Measurements from ENCODE around the gene RNF41.

The RNF41 gene

GRCh38 chr12:56208006-56208405 lies 13.7 kb downstream of the RNF41 start:
- Histone ChIP-seq H3K4me1 (ENCODE audit: insufficient read depth, poor library complexity, severe bottlenecking) (no peaks in the 10 kb centered on the region), H3K36me3 (ENCODE audit: low read depth) (peaks cover 78% of the 10 kb centered on the region), H3K27ac (ENCODE audit: poor library complexity, severe bottlenecking) (no peak overlapping the region), H3K27me3 (ENCODE audit: insufficient read depth, poor library complexity, severe bottlenecking) (no peaks in the 10 kb centered on the region), H3K4me3 (ENCODE audit: severe bottlenecking) (no peak overlapping the region), H3K9me3 (ENCODE audit: severe bottlenecking) (no peaks in the 10 kb centered on the region)
- TF ChIP-seq CTCF (IDR thresholded peaks at IDR 0.05; ENCODE audit: poor library complexity, severe bottlenecking): no peak
- DNase-seq (ENCODE audit: low spot score) (no peak), ATAC-seq (ENCODE audit: low read depth) (no peak)

DNA sequence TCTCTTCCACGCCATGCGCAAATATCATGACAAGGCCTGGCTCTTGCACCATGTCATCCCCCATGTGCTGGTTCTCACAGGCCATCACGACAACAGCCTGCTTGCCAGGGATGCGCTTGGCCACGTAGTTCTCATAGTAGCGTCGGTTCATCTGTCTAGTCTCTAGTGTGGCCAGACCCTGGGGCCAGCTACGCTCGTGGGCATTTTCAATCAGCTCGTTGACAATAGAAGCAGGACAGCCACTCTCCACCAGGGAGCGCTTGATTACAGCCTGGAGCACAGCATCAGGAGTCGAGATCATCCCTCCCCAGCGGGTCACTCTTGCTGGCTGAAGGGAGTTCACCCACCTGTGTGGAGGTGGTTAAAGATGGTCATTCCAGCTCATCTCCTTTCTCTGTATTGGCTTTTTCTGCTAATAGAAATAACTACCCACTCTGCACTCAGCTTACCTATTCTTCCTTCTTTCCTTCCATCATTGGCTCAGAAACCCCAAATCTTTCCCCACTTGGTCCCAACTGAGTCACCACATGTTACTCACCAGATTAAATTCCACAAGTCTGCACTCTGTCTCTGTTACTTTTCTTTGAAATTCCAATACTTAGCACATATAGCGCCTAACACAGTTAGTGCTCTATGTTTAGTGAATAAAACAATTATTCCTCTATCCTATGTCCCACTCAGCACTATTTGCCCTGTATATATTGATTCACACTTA lies 15.1 kb downstream of the RNF41 start:
- Histone ChIP-seq H3K27me3 (ENCODE audit: insufficient read depth, poor library complexity, severe bottlenecking) (no peaks in the 10 kb centered on the region), H3K27ac (ENCODE audit: poor library complexity, severe bottlenecking) (no peak overlapping the region), H3K4me1 (ENCODE audit: insufficient read depth, poor library complexity, severe bottlenecking) (no peaks in the 10 kb centered on the region), H3K36me3 (ENCODE audit: low read depth) (peaks cover 64% of the 10 kb centered on the region), H3K4me3 (ENCODE audit: severe bottlenecking) (no peak overlapping the region), H3K9me3 (ENCODE audit: severe bottlenecking) (no peaks in the 10 kb centered on the region)
- ATAC-seq (ENCODE audit: low read depth): peak; percentile 68
- no peak for DNase-seq (ENCODE audit: low spot score)
- TF ChIP-seq CTCF (IDR thresholded peaks at IDR 0.05; ENCODE audit: poor library complexity, severe bottlenecking): peak; percentile 54

DNA sequence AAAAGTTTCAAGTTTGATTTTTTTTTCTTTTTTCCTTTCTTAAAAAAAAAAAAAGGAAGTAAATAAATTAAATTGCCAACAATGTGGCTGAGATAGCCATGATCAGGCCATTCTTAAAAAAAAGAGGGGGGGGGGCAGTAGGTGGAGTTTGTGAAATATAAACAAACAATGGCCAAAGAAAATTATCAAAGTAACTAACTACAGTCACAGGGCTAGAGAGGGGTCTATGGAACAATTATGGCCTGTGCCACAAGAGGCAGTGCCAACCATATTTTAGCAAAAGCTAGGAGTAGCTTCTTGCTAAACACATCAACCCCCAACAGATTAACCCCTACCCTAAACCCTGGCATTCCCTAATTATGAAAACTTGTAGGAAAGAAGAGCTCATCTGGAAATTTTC lies 16.3 kb downstream of the RNF41 start:
- no peak for DNase-seq (ENCODE audit: low spot score)
- Histone ChIP-seq H3K4me3 (ENCODE audit: severe bottlenecking) (no peak overlapping the region), H3K36me3 (ENCODE audit: low read depth) (peaks cover 52% of the 10 kb centered on the region), H3K27ac (ENCODE audit: poor library complexity, severe bottlenecking) (no peak overlapping the region), H3K4me1 (ENCODE audit: insufficient read depth, poor library complexity, severe bottlenecking) (no peaks in the 10 kb centered on the region), H3K27me3 (ENCODE audit: insufficient read depth, poor library complexity, severe bottlenecking) (no peaks in the 10 kb centered on the region), H3K9me3 (ENCODE audit: severe bottlenecking) (no peaks in the 10 kb centered on the region)
- no peak for ATAC-seq (ENCODE audit: low read depth)
- TF ChIP-seq CTCF (IDR thresholded peaks at IDR 0.05; ENCODE audit: poor library complexity, severe bottlenecking): no peak

DNA sequence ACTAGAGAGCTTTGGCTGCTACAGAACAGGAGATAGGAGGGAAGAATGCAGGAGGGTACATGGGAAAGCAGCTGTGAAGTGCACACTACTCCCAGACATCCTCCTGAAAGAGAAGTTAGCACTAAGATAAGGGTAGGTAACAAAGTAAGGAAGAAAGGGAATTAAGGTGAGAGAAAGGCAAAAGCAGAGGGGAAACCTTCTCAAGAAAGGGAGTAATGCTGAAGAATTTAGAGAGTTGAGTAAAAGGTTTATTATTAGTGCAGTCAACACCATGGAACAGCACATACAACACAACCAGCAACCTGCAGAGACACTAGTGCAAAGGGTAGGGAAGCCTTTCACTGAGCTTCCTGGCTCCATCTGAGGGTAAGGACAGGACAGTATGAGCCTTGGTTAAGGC lies 17.4 kb downstream of the RNF41 start:
- Histone ChIP-seq H3K4me1 (ENCODE audit: insufficient read depth, poor library complexity, severe bottlenecking) (no peaks in the 10 kb centered on the region), H3K27me3 (ENCODE audit: insufficient read depth, poor library complexity, severe bottlenecking) (no peaks in the 10 kb centered on the region), H3K36me3 (ENCODE audit: low read depth) (peaks cover 41% of the 10 kb centered on the region), H3K27ac (ENCODE audit: poor library complexity, severe bottlenecking) (no peak overlapping the region), H3K9me3 (ENCODE audit: severe bottlenecking) (no peaks in the 10 kb centered on the region), H3K4me3 (ENCODE audit: severe bottlenecking) (no peak overlapping the region)
- TF ChIP-seq CTCF (IDR thresholded peaks at IDR 0.05; ENCODE audit: poor library complexity, severe bottlenecking): no peak
- no peak for DNase-seq (ENCODE audit: low spot score)
- no peak for ATAC-seq (ENCODE audit: low read depth)

DNA sequence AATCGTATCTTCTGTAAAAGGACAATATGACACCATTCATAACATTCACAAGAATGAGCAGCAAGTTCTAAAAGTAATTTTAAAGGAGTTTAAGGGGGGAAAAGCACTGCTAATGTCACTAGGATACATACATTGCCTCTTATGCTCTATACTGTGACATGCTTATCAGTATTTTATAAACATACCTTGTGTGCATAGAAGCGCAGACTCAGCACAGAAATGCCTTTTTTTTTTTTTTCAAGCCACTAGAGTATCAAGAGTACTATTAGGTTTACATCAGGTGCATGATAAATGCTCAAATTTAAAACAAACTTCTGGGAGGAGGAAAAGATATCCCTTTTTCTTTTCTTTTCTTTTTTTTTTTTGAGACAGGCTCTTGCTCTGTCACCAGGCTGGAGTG lies 18.9 kb downstream of the RNF41 start:
- H3K4me1 ChIP-seq (ENCODE audit: insufficient read depth, poor library complexity, severe bottlenecking): no peaks in the 10 kb centered on the region
- H3K36me3 ChIP-seq (ENCODE audit: low read depth): peaks cover 27% of the 10 kb centered on the region
- no peak for TF ChIP-seq CTCF (IDR thresholded peaks at IDR 0.05; ENCODE audit: poor library complexity, severe bottlenecking)
- H3K27ac ChIP-seq (ENCODE audit: poor library complexity, severe bottlenecking): no peak overlapping the region
- H3K4me3 ChIP-seq (ENCODE audit: severe bottlenecking): no peak overlapping the region
- no peaks in the 10 kb centered on the region for H3K9me3 ChIP-seq (ENCODE audit: severe bottlenecking)
- H3K27me3 ChIP-seq (ENCODE audit: insufficient read depth, poor library complexity, severe bottlenecking): no peaks in the 10 kb centered on the region
- ATAC-seq (ENCODE audit: low read depth) (no peak), DNase-seq (ENCODE audit: low spot score) (no peak)

Measured in RWPE2 (cell line).